ENCODE data around the gene SPINK2. TPM values are rescaled to one million over a fixed set of nuclear protein-coding genes. Genes with fewer than 3 reads are reported as not detected.

SPINK2 gene
- total and polyA plus RNA-seq, 2 donors = 0.24 TPM; not detected in 1

DNA sequence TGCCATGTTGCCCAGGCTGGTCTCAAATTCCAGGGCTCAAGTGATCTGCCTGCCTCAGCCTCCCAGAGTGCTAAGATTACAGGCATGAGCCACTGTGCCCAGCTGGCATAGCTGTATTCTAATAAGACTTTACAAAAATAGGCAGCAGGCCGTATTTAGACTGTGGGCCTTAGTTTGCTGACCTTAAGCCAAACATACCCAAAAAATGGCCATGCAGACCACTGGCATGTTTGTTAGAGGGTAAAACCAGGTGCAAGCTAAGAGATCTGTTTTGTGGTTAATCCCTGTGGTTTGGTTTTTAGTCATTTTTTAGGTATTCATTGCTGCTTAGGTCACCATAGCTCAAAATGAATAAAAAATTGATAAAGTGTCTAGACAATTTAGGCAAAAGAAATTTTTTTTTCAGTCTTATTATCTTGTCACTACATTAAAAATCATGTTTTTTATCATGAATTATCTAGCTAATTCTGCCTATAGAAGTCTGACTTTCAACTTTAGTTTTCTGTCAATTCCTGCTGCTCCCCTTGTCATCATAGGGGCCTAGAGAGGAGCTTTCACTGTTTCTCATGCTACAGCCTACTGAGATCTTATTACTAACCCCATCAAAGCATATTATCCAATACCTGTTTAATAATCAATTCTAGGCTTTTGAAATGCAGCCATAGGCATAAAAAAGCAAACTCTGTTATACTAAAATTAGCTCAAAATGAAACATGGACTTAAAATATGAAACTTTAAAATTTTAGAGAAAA lies 7.5 kb upstream of the SPINK2 start:
- H3K4me3 ChIP-seq (ENCODE audit: low read depth, low read length) = no peak overlapping the region
- no peak for DNase-seq (ENCODE audit: extremely low spot score)
- no peaks in the 10 kb centered on the region for H3K36me3 ChIP-seq (ENCODE audit: insufficient read depth)
- 92% methylated on average over 1 of the region's 1 CpG for WGBS
- H3K27ac ChIP-seq (ENCODE audit: low read depth) = no peak overlapping the region
- no peaks in the 10 kb centered on the region for H3K4me1 ChIP-seq (ENCODE audit: insufficient read depth)

DNA sequence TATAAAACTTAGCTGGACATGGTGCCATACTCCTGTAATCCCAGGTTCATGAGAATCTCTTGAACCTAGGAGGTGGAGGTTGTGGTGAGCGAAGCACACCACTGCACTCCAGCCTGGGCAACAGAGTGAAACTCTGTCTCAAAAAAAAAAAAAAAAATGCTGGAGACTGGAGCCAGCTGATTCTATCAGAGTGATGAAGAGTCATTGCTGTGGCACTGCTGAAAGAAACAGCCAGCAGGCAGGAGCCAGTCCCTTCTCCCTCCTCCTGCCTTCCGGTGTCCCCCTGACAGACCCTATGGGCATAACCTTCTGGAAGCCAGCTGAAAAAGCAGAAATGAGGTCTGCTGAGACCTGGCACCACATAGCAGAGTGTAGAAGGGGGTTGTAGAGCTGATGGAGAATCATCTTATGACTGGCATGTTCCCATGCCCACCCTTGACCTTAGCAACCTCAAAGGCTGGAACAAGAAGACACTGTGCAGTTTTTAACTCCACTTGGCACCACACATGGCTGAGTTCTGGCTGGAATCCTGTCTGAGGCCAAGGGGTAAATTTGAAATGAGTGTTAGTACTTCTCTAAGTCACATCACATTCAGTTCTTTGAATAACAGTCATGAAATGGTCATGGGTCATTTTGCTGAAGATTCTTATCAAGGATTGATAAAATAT lies 2.6 kb upstream of the SPINK2 start:
- DNase-seq (ENCODE audit: extremely low spot score) = no peak

DNA sequence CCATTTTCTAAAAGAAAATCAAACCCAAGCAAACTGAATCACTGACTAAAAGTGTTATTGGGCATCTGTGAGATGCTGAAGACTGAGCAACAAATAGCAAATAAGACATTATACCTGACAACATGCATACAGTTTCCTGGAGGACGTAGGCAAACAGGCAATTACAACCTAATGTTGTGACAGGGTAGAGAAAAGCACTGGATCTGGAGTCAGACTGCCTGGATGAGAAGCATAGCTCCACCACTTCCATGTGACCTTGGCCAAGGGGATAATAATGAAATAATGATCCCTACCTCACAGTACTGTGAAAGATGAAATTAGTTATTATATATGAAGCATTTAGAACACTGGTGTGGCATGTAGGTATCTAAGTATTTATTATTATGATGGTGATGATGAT lies 2.7 kb downstream of the SPINK2 start:
- WGBS = 55% methylated on average over 1 of the region's 1 CpG
- no peaks in the 10 kb centered on the region for H3K4me1 ChIP-seq (ENCODE audit: insufficient read depth)
- no peak for DNase-seq (ENCODE audit: extremely low spot score)
- no peaks in the 10 kb centered on the region for H3K36me3 ChIP-seq (ENCODE audit: insufficient read depth)
- H3K27ac ChIP-seq (ENCODE audit: low read depth) = no peak overlapping the region
- no peak overlapping the region for H3K4me3 ChIP-seq (ENCODE audit: low read depth, low read length)

More for the DNA sequence above, 2.6 kb upstream of the SPINK2 start:
- Histone ChIP-seq H3K27ac (ENCODE audit: low read depth) (no peak overlapping the region), H3K4me1 (ENCODE audit: insufficient read depth) (no peaks in the 10 kb centered on the region), H3K4me3 (ENCODE audit: low read depth, low read length) (no peak overlapping the region), H3K36me3 (ENCODE audit: insufficient read depth) (no peaks in the 10 kb centered on the region)
- WGBS = 69% methylated on average over 2 of the region's 2 CpGs

DNA sequence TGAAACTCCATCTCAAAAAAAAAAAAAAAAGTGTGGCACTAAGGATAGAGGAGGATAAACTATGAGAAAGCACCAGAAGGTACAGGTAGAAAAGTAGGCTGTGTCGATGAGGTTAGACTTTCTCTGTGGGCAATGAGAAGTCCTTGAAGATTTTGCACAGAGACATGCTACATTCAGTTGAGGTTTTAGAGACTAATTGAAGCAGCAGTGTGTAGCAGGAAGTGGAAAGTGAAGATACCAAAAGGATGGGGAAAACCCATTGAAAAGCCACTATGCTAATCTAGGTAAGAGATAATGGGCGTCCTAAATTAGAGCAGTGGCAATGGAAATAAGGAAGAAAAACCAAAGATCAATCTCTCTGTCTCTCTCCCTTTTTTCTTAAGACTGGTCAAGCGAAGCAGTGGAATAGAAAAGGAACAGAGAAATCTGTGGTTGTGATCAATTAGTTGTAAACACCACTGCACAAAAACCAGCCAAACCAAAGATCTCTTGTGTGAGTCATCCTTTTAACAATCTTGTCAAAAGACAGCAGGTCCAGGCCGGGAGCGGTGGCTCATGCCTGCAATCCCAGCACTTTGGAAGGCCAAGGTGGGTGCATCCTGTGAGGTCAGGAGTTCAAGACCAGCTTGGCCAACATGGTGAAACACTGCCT lies 3.5 kb downstream of the SPINK2 start:
- 59% methylated on average over 5 of the region's 5 CpGs for WGBS
- H3K36me3 ChIP-seq (ENCODE audit: insufficient read depth) = no peaks in the 10 kb centered on the region
- no peaks in the 10 kb centered on the region for H3K4me1 ChIP-seq (ENCODE audit: insufficient read depth)
- H3K4me3 ChIP-seq (ENCODE audit: low read depth, low read length) = no peak overlapping the region
- DNase-seq (ENCODE audit: extremely low spot score) = no peak
- no peak overlapping the region for H3K27ac ChIP-seq (ENCODE audit: low read depth)

DNA sequence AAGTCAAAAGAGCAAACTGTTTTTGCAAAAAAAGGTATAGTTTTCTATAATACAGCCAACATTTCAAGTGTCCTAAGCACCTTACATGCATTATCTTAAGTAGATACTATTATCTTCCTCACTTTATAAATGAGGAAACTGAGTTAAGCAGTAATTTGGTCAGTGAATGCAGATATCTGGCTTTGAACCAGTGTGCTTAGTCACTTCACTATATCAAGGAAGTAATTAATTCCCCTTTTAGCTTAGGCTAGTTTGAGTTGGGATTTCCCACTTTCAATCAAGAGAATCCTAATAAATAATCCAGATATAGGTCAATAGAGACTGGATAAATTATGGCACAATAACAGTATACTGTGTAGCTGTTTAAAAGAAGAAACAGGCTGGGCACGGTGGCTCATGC lies 14.8 kb downstream of the SPINK2 start:
- Histone ChIP-seq H3K4me3 (ENCODE audit: low read depth, low read length) (no peak overlapping the region), H3K27ac (ENCODE audit: low read depth) (no peak overlapping the region), H3K4me1 (ENCODE audit: insufficient read depth) (no peaks in the 10 kb centered on the region), H3K36me3 (ENCODE audit: insufficient read depth) (no peaks in the 10 kb centered on the region)
- WGBS = 73% methylated on average over 1 of the region's 1 CpG
- no peak for DNase-seq (ENCODE audit: extremely low spot score)

DNA sequence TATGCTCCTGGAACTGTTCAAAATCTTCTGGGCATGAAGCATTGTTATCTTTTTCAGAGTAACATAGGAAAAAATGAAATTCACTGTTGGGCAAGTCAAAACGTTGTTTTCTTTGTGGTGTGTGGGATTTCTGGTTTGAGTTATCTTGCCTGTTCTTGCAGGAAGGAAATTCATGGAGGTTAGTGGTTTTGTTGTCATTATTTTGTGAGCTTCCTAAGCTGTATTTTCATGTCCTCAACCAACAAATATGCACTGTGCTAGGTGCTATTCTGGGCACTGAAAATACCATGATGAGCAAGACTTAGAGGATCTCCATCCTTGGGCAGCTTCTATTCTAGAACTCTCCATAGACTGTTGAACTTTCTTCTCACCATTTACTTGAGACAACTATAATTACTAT lies 16.9 kb downstream of the SPINK2 start:
- Histone ChIP-seq H3K4me1 (ENCODE audit: insufficient read depth) (no peaks in the 10 kb centered on the region), H3K36me3 (ENCODE audit: insufficient read depth) (no peaks in the 10 kb centered on the region), H3K4me3 (ENCODE audit: low read depth, low read length) (no peak overlapping the region), H3K27ac (ENCODE audit: low read depth) (no peak overlapping the region)
- 46% methylated on average over 1 of the region's 1 CpG for WGBS
- no peak for DNase-seq (ENCODE audit: extremely low spot score)

DNA sequence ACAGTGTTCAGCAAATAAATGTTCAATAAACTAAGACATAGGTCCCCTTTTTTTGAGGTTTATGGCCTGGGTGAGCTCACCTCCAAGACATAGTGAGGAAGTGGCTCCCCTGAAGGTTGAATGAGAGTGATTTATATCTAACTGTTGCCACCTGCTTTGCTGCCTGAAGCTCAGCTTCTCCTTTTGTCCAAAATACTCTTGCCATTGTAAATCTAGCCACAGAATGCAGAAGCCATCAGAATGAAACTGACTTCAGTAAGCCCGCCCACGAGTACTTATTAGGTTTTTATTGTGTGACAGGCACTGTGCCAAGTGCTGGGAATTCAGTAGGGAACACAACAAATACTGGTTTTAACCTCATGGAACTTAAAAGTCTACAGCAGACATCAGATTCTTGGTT lies 18.0 kb downstream of the SPINK2 start:
- no peak overlapping the region for H3K4me3 ChIP-seq (ENCODE audit: low read depth, low read length)
- no peaks in the 10 kb centered on the region for H3K36me3 ChIP-seq (ENCODE audit: insufficient read depth)
- H3K27ac ChIP-seq (ENCODE audit: low read depth) = no peak overlapping the region
- no peaks in the 10 kb centered on the region for H3K4me1 ChIP-seq (ENCODE audit: insufficient read depth)
- peak; percentile 33 for DNase-seq (ENCODE audit: extremely low spot score)
- 26% methylated on average over 2 of the region's 2 CpGs for WGBS

DNA sequence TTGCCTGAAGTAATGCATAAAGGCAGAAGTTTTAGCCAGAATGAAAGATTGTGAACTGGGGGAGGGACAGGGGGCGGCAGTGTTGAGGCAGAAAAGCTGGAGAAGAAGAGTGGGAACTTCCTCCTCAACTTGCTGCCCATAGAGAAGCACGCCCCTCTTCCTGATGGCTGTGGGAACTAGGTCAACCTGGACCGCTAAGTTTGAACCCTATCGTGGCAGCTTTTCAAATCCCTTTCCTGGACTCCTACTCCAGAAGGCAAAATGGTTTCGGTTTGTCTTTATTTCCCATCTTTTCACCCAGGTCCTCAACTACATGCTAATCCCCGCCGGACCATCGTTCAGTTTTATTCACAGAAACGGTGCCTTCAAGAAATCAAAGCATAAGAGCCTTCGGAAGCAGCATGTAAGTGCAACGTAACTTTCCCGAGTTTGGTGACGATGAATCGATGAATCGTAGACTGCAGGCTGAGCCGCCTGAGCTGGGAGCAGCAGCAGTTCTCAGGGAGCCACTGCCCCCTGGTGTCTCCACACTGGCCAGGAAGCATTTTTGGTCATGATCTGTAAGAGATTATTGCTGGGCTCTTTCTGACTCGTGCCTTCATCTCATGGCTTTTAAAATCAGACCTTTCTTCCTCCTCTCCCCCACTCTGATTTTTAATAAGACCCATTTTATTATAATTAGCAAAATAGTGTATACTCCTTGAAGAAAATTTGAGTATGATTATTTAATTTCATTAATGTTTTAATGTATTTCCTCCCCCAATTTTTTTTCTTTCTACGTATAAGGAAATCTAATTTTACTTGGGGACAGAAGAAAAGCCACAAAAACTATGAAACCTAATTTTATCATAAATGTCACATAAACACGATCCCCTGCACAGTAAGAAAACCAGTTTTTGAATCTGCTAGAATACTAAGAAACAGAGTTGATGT lies 21.4 kb downstream of the SPINK2 start:
- Histone ChIP-seq H3K36me3 (ENCODE audit: insufficient read depth) (no peaks in the 10 kb centered on the region), H3K27ac (ENCODE audit: low read depth) (peak overlapping the region; percentile 24), H3K4me3 (ENCODE audit: low read depth, low read length) (peak overlapping the region; percentile 53), H3K4me1 (ENCODE audit: insufficient read depth) (no peaks in the 10 kb centered on the region)
- 7% methylated on average over 19 of the region's 19 CpGs for WGBS
- peak; percentile 79 for DNase-seq (ENCODE audit: extremely low spot score)

DNA sequence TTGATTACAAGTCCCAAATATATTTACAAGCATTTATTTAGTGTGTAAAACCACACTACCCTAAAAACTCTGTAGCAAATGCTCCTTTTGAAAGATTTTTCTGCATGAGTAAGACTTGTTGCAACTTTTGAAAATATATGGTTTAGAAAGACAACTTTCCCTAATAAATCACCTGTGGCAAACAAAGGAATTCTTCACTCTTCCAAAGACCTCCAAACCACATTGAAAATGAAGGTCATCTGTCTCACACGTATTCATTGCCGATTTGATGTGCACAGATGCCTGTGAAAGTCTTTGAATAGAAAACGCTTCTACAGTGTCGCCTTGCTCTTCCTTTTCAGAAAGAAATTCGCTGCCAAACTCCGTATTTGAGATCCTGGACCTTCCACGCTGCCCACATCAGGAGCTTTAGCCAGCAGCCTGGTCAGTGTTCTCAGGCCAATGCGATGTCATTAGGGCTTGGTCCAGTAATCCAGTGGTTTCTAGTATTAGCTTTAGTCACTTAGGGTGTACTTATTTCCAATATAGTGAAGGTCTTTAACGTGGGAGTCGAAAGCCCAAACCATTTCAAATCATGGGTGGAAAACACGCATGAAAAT lies 22.2 kb downstream of the SPINK2 start:
- H3K4me3 ChIP-seq (ENCODE audit: low read depth, low read length) = peak overlapping the region; percentile 53
- WGBS = 62% methylated on average over 11 of the region's 11 CpGs
- no peak overlapping the region for H3K27ac ChIP-seq (ENCODE audit: low read depth)
- no peaks in the 10 kb centered on the region for H3K36me3 ChIP-seq (ENCODE audit: insufficient read depth)
- DNase-seq (ENCODE audit: extremely low spot score) = no peak
- H3K4me1 ChIP-seq (ENCODE audit: insufficient read depth) = no peaks in the 10 kb centered on the region

DNA sequence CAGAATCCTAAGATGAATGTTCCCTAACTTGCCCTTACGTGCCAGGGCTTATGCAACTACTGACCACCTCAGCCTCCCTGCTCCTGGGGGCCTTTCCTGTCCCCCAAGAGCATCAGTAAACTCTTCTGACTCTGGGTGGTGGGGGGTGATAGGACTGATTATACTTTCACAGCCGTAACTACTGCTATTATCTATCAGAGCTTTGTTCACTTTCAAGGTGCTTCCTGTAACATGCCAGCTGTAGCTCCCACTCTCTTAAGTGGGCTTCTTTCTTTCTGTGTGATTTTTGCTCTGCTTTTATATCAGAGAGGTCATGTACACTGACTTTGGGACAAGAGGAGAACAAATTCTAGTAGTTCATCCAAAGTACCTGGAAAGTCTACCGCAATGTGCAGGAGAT lies 25.3 kb downstream of the SPINK2 start:
- Histone ChIP-seq H3K4me3 (ENCODE audit: low read depth, low read length) (no peak overlapping the region), H3K36me3 (ENCODE audit: insufficient read depth) (no peaks in the 10 kb centered on the region), H3K27ac (ENCODE audit: low read depth) (no peak overlapping the region), H3K4me1 (ENCODE audit: insufficient read depth) (no peaks in the 10 kb centered on the region)
- 95% methylated on average over 3 of the region's 3 CpGs for WGBS
- DNase-seq (ENCODE audit: extremely low spot score) = no peak

DNA sequence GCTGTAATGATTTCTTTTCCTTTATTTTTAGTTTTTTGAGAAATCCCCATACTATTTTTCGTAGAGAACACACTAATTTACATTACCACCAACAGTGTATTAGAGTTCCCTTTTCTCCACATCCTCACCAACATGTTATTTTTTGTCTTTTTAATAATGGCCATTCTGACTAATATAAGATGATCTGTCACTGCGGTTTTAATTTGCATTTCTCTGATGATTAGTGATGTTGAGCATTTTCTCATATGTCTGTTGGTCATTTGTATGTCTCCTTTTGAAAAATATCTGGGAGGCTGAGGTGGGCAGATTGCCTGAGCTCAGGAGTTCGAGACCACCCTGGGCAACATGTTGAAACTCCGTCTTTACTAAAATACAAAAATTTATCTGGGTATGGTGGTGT lies 30.2 kb downstream of the SPINK2 start:
- no peak overlapping the region for H3K4me3 ChIP-seq (ENCODE audit: low read depth, low read length)
- 95% methylated on average over 4 of the region's 4 CpGs for WGBS

DNA sequence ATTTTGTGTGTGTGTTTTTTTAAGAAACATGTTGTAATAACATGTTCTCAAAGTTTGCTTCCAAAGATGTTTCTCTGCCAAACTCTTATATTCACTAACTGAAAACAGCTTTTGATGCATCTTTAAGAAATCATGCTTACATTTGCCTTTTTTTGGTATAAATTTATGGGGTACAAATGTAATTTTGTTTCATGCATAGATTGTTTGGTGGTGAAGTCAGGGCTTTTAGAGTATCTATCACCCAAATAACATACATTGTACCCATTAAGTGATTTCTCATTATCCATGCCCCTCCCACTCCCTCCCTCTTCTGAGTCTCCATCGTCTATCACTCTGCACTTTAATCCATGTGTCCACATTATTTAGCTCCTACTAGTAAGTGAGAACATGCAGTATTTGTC lies 30.8 kb downstream of the SPINK2 start:
- Histone ChIP-seq H3K27ac (ENCODE audit: low read depth) (no peak overlapping the region), H3K4me1 (ENCODE audit: insufficient read depth) (no peaks in the 10 kb centered on the region), H3K4me3 (ENCODE audit: low read depth, low read length) (no peak overlapping the region), H3K36me3 (ENCODE audit: insufficient read depth) (no peaks in the 10 kb centered on the region)
- DNase-seq (ENCODE audit: extremely low spot score) = peak; percentile 29
- 43% methylated on average over 1 of the region's 1 CpG for WGBS

More for the DNA sequence above, 30.2 kb downstream of the SPINK2 start:
- H3K4me1 ChIP-seq (ENCODE audit: insufficient read depth) = no peaks in the 10 kb centered on the region
- DNase-seq (ENCODE audit: extremely low spot score) = no peak
- H3K27ac ChIP-seq (ENCODE audit: low read depth) = no peak overlapping the region
- no peaks in the 10 kb centered on the region for H3K36me3 ChIP-seq (ENCODE audit: insufficient read depth)

DNA sequence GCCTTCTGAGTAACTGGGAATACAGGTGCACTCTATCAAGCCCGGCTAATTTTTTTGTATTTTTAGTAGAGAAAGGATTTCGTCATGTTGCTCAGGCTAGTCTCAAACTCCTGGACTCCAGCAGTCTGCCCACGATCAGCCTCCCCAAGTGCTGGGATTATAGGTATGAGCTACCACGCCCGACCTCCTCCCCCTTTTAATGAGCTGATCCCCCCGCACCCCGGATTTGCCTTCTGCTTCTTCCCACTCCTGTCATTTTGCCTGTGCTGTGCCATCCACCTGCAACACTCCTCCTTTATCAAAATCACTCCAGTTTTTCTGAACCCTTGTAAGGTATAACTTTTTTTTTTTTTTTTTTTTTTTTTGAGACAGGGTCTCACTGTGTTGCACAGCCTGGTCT lies 33.4 kb downstream of the SPINK2 start:
- no peak for DNase-seq (ENCODE audit: extremely low spot score)
- no peaks in the 10 kb centered on the region for H3K36me3 ChIP-seq (ENCODE audit: insufficient read depth)
- WGBS = 58% methylated on average over 7 of the region's 7 CpGs
- no peak overlapping the region for H3K4me3 ChIP-seq (ENCODE audit: low read depth, low read length)
- no peak overlapping the region for H3K27ac ChIP-seq (ENCODE audit: low read depth)
- no peaks in the 10 kb centered on the region for H3K4me1 ChIP-seq (ENCODE audit: insufficient read depth)

All from urinary bladder (tissue), 4 donors.